Activated CD4-positive, alpha-beta T cell treated with anti-CD3 and anti-CD28 coated beads for 4 hours (primary cell): ENCODE data around the gene CAMTA1.

Experiments
- DNase-seq, 2 donors: peaks; one replicate each; pipeline ENCODE4 v3.0.0-alpha.2; 2020

The CAMTA1 gene

GRCh38 chr1:7476402-7476801 lies 691.1 kb downstream of the CAMTA1 start:
- no peak for DNase-seq

DNA sequence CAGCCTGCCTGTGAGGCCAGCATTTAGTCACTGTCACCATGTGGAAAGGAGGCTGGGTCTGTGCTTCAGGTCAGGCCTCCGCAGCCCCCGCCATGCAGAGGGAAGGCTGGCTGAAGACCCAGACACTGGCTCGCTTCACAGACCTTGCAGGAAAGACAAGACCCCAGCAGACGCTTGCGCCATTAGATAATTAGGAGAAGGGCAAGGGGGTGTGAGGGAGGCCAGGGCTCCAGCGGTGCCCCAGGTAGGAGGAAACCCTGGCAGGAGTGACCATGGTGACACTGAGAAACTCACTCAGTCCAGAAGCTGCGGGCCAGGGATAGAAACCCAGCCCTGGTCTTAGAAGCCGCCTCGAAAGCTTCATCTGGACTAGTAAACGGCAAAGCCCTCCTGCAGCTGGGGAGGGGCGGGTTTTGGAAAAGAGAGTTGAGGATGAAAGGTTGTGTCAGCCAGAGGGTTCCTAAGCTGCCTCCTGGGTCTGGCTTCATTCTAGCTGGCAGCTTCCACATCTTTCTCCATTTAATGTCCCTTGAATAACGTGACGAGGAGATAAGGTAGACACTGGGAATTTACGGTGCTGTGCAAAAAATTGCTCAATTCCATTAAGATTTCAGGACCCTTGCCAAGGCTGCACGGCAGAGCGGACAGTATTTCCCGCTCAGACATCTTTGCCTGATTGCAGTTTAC lies 691.8 kb downstream of the CAMTA1 start:
- no peak for DNase-seq

DNA sequence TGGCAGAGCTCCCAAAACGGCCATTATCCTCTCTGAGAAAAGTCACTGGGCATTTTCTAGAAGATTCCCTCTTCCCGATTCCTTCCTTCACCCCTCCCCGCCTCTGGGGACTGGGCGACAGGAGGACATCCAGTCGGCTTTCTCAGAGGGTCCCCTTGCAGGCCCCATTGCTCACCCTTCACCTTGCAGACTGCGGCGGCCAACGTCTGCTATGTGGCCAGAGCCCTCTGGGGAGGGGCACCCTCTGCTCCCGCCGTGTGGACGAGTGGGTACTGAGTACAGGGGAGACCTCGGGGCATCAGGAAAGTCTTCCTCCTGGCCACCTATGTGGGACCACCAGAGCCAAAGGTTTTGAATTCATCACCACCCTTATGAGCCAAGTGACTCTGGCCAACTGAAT lies 692.3 kb downstream of the CAMTA1 start:
- no peak for DNase-seq

DNA sequence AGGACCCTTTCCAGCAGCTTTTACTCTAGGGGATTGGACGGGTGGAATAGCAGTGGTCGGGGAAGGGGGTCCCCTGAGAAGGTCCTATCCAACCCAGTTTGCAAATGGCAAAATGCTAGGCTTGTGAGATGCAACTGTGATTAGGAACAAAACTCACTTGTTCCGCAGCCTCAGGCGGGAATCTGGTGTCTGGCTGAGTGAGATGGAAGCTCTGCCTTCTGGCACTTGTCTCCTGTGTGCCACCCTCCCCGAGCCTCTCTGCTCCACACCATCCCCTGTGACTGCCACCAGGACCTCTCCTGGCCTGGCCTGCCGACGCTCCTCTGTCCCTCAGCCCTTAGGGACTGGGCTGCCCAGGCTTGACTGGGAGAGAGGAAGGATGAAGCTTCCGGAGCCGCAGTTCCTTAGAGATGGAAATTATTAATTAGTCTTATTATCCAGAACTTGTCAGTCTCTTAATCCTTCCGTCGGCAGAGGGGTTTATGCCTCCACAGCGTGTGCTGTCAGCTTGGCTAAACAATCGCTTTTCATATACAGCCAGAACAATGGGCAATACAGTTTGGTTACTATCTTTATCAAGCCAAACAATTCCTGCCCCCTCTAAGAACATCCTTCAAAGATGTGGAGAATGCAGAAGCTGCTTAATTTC lies 693.0 kb downstream of the CAMTA1 start:
- DNase-seq = no peak

- DNase-seq = no peak
These were observed 693.7 kb downstream of the CAMTA1 start for GRCh38 chr1:7478809-7479499.

DNA sequence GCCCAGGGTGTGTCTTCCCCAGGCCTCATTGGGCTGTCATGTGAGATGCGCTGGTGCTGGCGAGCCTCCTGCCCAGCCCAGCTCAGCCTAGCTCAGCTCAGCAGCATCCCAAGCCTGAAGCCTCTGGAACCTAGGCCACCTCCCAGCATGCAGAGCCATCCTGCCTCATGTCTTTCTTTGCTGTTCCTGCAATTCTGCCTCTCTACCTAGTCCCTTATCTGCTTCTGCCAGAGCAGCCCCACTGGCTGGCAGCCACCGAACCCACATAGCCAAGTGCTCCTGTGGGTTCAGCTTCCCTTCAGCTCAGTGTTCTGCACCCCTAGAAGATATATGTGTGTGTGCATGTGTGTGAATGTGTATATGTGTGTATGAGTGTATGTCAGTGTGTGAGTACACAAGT lies 694.3 kb downstream of the CAMTA1 start:
- DNase-seq = no peak

DNA sequence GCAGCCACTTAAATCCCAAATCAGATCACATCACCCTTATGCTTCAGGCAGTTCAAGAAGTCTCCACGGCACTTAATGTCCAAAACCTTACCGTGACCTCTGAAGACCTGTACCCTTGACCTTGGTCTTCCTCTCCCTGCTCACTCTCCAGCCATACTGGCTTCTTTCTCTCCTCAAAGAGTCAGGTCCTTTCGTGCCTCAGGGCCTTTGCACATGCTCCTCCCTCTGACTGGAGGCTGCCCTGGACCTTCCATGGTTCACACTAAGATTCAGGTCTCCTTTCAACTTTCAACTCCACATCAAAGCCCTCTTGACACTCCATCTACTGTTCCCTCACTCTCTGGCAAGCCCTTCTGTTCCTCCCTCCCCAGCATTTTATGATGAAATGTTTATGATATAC lies 695.9 kb downstream of the CAMTA1 start:
- no peak for DNase-seq

DNA sequence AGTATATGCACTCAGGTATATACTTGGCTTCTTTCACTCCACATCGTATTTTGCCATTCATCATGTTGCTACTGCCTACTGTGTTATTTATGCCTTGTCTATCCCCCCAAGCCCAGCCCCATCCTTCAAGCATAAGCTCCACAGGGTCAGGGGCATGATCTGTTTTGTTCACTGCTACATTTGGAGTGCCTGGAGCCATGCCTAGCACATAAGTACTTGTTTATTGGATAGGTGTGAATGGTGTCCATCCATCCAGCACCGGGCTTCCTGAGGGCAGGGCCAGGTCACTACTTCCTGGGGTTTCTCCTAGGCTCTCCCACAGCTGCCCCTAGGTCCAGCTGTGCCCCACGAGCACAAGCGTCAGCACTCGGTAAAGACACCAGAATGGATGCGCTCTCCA lies 696.8 kb downstream of the CAMTA1 start:
- no peak for DNase-seq

DNA sequence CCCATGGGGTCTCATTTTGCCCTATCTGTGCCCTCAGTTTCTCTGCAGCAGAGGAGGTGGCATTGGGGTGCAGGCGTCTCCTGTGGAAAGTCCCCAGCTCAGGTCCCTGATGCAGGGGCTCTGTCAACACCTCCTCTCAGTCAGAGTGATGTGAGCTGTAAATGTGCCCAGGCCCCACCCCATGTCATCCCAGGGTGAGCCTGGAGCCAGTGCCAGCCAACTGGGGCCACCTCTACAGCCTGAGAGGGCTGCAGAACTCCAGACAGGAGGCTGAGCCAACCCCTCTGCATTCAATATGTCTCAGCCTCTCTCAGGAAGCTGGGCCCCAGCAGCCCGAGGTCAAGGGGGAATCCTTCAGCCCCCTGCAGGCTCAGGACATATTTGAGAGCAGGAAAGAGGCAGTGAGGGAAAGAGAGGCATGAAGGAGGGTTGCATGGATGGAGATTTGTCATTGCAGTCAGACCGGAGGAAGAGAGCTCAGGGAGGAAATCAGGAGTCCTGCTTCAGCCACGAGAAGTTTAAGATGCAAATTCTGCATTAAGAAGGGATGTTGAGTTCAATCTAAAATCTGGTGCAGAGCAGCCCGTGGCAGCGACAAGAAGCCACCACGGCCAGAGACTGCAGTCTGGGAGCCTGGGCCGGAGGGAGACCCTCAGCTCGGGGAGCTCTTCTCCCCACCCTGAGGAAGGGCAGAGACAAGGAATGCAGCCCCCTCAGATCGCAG lies 697.7 kb downstream of the CAMTA1 start:
- DNase-seq = no peak

DNA sequence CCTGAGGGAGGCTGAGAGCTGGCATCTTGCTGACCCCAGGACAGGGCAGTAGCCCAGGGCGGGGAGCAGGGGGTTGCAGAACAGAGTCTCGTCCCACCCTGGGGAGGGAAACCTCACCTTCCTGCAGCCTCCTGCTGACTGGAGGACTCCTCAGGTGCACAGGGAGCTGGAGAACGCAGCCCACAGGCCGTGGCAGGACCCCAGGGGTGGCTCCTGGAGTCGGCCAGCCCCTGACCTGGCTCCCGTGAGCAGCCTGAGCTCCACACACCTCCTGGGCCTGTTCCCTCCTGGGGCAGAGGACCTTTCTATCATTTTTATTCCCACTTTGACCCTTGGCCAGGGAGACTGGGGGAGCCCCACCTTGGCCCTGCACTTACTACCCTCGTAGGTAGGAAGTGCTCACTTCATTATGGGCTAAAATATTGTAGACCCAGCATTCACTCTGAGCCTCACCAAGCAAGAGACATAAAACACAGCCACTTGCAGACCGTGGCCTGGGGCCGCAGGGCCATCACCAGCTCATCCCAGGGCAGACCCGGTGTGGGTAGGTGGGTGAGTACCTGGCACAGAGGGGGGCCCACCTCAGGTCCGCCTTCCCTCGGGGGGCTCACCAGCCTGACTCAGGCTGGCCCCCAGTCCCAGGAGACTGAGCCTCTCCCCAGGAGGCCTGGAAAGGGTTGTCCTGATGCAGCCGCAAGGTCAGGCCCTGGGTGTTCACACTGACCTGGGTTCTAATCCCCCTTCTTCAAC lies 698.6 kb downstream of the CAMTA1 start:
- DNase-seq = no peak

- no peak for DNase-seq
These were observed 700.0 kb downstream of the CAMTA1 start for GRCh38 chr1:7485086-7485780.

DNA sequence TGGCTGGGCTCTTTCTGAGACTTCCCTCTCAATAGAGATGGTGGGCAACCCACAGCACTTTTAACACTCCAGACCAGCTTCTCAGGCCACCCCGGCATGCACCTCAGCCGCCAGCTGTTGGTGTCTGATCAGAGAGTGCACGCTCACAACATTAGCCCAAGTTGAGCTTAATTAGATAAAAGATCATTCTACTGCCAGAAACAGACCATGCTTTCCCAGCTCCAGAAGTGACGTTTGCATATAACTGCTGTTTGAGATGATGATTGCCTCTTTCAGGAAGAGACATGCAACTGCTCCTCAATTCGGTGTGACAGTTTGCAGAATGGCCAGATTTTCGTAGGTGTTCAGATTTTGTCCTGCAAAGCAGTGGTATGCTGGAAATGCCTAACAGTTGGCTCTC lies 700.6 kb downstream of the CAMTA1 start:
- no peak for DNase-seq

DNA sequence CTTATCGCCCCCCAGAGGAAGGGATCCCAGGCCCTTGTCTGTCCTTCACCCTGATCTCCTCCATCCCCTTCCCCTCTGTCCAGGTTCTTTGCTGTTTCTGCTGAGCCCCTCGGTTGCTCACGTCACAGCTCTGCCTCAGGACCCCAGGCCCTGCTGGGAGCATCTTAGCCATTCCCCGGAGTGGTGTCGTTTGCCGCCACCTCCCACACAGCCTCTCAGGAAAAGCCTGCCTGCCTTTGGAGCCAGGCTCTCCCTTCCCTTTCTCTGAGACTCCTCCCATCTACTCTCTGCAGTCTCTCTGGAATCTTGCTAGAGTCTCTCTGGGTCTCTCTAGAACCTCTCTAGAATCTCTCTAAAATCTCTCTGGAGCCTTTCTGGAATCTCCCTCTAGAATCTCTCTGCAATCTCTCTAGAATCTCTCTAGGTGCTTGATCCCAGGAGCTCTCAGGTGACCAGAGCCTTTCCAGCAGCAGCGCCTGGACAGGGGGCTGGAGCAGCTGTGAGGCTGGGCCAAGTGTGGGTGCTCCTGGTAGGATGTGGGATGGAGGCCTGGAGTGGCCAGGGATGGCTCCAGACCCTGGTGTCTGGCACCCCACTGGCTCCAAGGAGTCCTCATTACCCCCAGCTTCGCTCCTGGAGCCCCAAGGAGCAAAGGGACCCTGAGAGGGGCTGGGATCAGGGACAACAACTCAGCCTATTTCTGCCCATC lies 702.7 kb downstream of the CAMTA1 start:
- DNase-seq = no peak

DNA sequence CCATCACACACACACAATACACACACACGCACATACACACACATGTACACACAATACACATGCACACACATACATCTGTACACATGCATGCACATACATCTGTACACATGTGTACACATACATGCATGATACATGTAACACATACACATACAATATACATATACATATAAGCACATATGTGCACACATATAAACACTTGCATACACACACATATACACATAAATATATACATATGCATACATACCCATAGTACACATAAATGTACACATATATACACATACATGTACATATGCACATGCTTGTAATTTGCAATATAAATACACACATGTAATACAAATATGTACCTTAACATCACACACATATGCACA lies 703.2 kb downstream of the CAMTA1 start:
- DNase-seq = no peak

- DNase-seq = no peak
These were observed 704.3 kb downstream of the CAMTA1 start for GRCh38 chr1:7489586-7489985.

DNA sequence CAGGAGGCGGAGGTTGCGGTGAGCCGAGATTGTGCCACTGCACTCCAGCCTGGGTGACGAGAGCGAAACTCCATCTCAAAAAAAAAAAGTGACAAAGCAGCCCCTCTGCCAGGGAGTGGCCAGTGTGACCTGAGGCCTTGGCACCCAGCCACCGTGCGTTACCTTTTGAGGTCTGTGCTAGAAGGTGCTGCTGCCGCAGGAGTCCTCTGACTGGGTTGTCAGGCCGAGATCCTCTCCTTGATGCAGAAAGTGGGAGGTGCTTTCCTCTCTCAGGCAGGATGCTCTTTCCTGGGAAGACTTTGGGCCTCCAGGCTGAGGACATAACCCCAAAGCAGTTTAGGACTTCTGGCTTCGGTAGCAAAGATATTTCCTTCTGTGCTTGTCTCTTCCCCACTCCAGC lies 705.3 kb downstream of the CAMTA1 start:
- no peak for DNase-seq

DNA sequence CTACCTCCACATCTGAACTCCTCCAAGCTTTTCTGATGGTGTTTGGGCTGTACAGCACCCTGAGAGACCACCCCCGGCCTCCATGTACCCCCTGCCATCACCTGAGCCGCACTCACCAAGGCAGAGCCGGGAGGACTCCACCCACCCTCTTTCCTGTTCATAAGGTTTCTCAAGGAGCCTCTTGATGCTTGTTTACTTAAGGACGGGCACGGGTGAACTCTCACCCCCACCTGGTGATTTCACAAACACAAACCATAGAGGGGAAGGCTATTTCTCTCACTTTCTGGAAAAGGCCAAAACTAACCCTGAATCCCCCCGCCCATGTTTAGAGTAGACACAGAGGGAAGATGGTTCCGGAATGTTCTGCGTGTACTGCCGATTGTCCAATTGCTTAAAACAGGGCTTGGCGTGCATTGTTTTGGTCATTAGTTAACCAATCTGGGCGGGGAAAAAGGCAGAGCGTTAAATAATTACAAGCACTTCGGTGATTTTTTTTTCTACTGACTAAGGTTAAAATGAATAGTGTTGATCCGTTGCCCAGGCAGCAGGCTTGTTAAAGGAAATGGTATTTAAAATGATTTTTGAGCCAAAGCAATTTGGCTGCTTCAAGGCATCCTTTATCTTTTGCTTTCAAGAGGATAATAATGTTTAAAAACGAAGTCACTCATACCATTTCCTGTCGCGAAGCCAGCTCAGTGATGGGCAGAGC lies 706.0 kb downstream of the CAMTA1 start:
- no peak for DNase-seq

DNA sequence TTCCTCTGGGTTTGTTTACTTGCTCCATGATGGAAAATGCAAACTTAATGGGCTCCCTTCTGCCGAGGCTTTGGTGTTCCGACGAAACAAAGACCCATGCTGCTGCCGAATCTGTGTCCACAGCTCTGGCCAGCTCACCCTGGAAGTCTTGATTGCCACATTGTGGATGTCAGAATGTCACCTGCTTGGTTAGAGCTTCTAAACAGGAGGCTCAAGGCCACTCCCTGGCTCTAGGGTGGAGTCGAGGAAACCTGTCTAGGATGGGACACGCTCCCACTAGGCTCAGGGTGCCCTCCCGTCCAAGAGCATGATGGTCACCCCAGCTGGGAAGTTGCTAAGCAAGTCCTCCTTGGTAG lies 706.5 kb downstream of the CAMTA1 start:
- no peak for DNase-seq

DNA sequence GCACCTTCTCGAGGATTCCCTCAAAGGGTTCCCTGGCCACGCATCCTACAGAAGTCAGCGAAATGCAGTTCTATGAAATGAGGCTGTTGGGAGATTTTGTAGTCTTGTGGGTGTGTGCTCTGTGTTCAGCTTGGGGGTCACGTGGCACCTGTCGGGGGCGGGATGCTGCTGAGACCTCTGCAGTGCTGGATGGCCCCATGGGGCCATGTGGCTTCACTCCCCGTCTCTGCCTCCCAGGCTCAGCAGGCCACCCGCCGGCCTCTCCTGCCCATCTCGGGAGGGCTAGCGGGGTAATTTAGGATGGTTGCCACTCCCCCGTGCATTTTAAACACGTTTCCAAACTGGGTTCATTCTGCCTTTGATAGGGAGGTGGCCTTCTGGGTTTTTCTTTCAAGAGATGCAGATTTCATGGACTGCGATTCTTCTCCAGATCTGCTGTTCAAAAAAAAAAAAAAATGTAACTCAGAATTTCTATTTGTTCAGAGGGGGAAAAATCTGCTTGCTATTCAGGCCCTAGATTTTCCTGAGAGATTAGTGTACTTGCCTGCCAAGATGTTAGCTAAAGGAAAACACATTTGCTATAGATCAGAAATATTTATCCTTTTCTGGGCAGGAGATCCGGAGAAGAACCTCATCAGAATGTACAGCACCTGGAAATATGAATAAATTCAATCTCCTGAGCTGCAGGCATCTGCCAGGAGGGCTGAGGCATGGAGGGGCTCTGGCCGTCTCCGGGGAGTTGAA lies 708.6 kb downstream of the CAMTA1 start:
- DNase-seq = no peak

DNA sequence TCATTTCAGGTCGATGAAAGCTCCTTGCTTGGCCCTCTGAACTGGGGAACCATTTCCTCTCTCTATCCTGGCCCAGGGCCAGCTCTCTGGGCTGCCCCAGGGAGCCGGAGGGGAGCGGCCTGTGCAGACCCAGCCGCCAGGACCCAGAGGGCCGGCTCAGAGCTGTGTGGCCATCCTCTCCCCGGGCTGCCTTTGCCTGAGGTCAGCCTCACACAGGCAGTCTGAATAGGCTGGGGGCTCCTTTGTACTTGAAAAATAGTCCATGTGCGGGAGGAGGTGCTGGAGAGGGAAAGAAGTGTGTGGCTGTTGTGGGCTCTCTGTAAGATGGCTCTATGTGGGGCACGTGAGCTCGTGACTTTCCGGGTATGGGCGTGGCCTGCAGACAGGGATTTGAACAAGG lies 710.7 kb downstream of the CAMTA1 start:
- no peak for DNase-seq
